ENCODE data around the gene CNOT4.

DNA sequence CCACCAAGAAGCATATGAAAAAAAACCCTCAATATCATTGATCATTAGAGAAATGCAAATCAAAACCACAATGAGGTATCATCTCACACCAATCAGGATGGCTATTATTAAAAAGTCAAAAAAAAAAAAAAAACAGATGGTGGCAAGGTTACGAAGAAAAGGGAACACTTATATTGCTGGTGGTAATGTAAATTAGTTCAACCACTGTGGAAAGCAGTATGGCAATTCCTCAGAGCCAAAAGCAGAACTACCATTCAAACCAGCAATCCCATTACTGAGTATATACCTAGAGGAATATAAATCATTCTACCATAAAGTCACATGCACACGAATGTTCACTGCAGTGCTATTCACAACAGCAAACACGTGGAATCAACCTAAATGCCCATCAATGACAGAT, 46.0 kb downstream of the CNOT4 start:
- TF ChIP-seq POLR2AphosphoS5 (IDR thresholded peaks at IDR 0.05; ENCODE audit: borderline replicate concordance, low read depth, low read length) (no peak), EZH2 (IDR thresholded peaks at IDR 0.05) (no peak)

Measured in SK-N-MC (cell line).